Psoas muscle (tissue), 8 donors: ENCODE data around the gene PROS1. TPM values are rescaled to one million over a fixed set of nuclear protein-coding genes. Genes with fewer than 3 reads are reported as not detected.
"Not testable (repeated sequence)": the region's sequence is repeated elsewhere in the genome, so short reads cannot be mapped to it uniquely, and the experiment has no call there.

Source experiments
- ATAC-seq, 4 donors: fragments of 200-7000 bp; cut with Tn5 transposase; one replicate each; pipeline ENCODE4 v1.9.1; 2020; ENCODE audit warnings: moderate library complexity in 3 of 4, mild to moderate bottlenecking in 2 of 4
- DNase-seq, 2 donors: peaks; one replicate each; pipeline ENCODE4 v3.0.0-alpha.2; 2020
- H3K27ac ChIP-seq: fragments of 200-600 bp; one replicate; pipeline ENCODE4 v1.8.0; 2022
- H3K27me3 ChIP-seq, 3 donors: fragments of 200-600 bp in 1 of 3; one replicate each; pipeline versions ENCODE4 v1.6.1 to v1.8.0; 2013 to 2022; ENCODE audit warnings: low read length in 2 of 3, mild to moderate bottlenecking in 2 of 3, moderate library complexity in 1 of 3; ENCODE audit not compliant: insufficient read depth in 3 of 3
- H3K36me3 ChIP-seq, 2 donors: fragments of 200-600 bp in 1 of 2; one replicate each; pipeline versions ENCODE4 v1.6.1 to v1.8.0; 2013 to 2022; ENCODE audit warnings: low read depth in 1 of 2, mild to moderate bottlenecking in 1 of 2, moderate library complexity in 1 of 2; ENCODE audit not compliant: insufficient read depth in 1 of 2
- H3K4me1 ChIP-seq: fragments of 200-600 bp; one replicate; pipeline ENCODE4 v1.8.0; 2022
- H3K4me3 ChIP-seq: fragments of 200-600 bp; one replicate; pipeline ENCODE4 v1.8.0; 2022; ENCODE audit warnings: mild to moderate bottlenecking
- H3K9me3 ChIP-seq: fragments of 200-600 bp; one replicate; pipeline ENCODE4 v1.8.0; 2022
- WGBS, 3 donors: extraction: QIAGEN DNeasy Blood & Tissue Kit; methylation state at CpG; one replicate each; pipeline versions ENCODE4 v1.1.6 to v1.1.7; 2013; 5-methylcytosine and 5-hydroxymethylcytosine counted together
- intact Hi-C, 2 donors: fragments of 100-400 bp; cut with DNase I; formaldehyde crosslinking; loops; one replicate each; pipeline versions ENCODE4 v1.11.0 to v1.14.2; 2022
- polyA plus RNA-seq, 3 donors: library from polyadenylated mRNA; stranded (reverse); fragments of 200-250 nt; gene quantifications; one replicate each; pipeline ENCODE4 v1.2.3, GENCODE V29; 2013
- total RNA-seq, 4 donors: library from RNA; stranded (reverse); fragmentation: NEBNext Ultra II Directional in 2 of 4; extraction: Animal tissue kit (Norgen Biotek cat#: 25700) in 2 of 4; gene quantifications; one replicate each; pipeline versions ENCODE4 v1.2.1 to v1.2.4, GENCODE V29; 2021 to 2023
- TF ChIP-seq, protein P1 (sequence below): fragments of 200-600 bp; IDR thresholded peaks from one replicate; pipeline ENCODE4 v1.8.0; 2022; ENCODE audit warnings: antibody characterized with exemption
- donor health status: healthy with polysubstance abuse.
- donor health status: DM: no; HTN: no; CAD: no; lungs with moderate emphysema.
- donor health status: Bipolar disorder and iron deficiency.
- donor health status: healthy.
- donor health status: DM: yes; HTN: yes; CAD: no.
- donor health status: DM: no; HTN: no; CAD: no.
- donor health status: DM: no; HTN: no; CAD: no.
- donor health status: DM: yes; HTN: yes; CAD: no.

PROS1 gene
- total and polyA plus RNA-seq, 7 donors: 3.8 to 9.4 (median 6.0) TPM

DNA sequence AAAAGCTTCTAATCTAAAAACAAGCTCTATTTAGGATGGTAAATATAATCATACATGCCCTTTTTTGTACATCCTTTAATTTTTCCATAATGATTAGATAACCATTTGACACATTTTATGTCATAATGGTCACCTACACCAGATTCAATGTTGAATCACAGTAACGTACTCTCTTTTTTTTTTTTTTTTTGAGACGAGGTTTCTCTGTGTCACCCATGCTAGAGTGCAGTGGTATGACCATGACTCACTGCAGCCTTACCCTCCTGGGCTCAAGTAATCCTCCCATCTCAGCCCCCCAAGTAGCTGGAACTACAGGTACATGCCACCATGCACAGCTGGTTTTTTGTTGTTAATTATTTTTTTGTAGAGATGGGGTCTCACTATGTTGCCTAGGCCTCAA lies 49.2 kb downstream of the PROS1 start:
- Histone ChIP-seq H3K27ac (no peak overlapping the region), H3K4me3 (no peak overlapping the region), H3K9me3 (no peaks in the 10 kb centered on the region), H3K27me3 (no peaks in the 10 kb centered on the region), H3K4me1 (no peaks in the 10 kb centered on the region), H3K36me3 (no peaks in the 10 kb centered on the region)
- ATAC-seq: no peak
- intact Hi-C loops: no loop called here
- DNase-seq: no peak
- TF ChIP-seq, protein P1, sequence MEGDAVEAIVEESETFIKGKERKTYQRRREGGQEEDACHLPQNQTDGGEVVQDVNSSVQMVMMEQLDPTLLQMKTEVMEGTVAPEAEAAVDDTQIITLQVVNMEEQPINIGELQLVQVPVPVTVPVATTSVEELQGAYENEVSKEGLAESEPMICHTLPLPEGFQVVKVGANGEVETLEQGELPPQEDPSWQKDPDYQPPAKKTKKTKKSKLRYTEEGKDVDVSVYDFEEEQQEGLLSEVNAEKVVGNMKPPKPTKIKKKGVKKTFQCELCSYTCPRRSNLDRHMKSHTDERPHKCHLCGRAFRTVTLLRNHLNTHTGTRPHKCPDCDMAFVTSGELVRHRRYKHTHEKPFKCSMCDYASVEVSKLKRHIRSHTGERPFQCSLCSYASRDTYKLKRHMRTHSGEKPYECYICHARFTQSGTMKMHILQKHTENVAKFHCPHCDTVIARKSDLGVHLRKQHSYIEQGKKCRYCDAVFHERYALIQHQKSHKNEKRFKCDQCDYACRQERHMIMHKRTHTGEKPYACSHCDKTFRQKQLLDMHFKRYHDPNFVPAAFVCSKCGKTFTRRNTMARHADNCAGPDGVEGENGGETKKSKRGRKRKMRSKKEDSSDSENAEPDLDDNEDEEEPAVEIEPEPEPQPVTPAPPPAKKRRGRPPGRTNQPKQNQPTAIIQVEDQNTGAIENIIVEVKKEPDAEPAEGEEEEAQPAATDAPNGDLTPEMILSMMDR: no peak
- WGBS, 3 donors: 84 to 92% (median 85%) methylated on average over 2 of the region's 2 CpGs

DNA sequence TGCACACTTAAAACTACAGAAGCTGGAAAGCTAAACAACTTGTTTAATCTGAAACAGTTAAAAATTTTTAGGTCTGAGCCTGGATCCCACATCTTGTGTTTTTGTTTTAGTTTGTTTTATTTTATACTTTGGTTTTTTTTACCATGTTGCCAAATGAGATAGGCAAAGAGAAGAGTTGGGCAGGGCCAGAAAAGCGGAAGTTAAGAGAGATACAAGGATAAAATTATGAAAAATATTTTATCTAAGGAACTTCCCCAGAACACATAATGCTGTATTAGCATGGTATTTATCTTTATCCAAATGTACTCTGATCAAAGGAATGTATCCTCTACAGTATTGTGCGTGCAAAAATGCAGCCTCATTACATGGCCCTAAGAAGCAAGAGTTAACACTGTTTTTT lies 50.7 kb downstream of the PROS1 start:
- Histone ChIP-seq H3K36me3 (no peaks in the 10 kb centered on the region), H3K27me3 (no peaks in the 10 kb centered on the region), H3K4me3 (no peak overlapping the region), H3K4me1 (no peaks in the 10 kb centered on the region), H3K9me3 (no peaks in the 10 kb centered on the region), H3K27ac (no peak overlapping the region)
- intact Hi-C loops: no loop called here
- ATAC-seq (no peak), DNase-seq (no peak)
- WGBS, 3 donors: 89 to 98% (median 96%) methylated on average over 2 of the region's 2 CpGs
- TF ChIP-seq, protein P1: no peak

DNA sequence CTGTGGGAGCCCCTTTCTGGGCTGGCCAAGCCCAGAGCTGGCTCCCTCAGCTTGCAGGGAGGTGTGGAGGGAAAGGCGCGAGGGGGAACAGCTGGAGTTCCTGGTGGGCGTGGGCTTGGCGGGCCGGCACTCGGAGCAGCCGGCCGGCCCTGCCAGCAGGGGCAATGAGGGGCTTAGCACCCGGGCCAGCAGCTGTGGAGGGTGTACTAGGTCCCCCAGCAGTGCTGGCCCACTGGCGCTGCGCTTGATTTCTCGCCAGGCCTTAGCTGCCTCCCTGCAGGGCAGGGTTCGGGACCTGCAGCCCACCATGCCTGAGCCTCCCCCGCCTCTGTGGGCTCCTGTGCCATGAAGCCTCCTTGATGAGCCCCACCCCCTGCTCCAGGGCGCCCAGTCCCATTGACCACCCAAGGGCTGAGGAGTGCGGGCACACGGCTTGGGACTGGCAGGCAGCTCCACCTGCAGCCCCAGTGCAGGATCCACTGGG lies 56.1 kb downstream of the PROS1 start:
- DNase-seq, H3K27me3 ChIP-seq, intact Hi-C loops, H3K4me3 ChIP-seq, H3K27ac ChIP-seq, H3K9me3 ChIP-seq, H3K4me1 ChIP-seq, H3K36me3 ChIP-seq, ATAC-seq: not testable (repeated sequence)
- 92 to 96% (median 93%) methylated on average over 16 to 17 of the region's 17 CpGs for WGBS, 3 donors

DNA sequence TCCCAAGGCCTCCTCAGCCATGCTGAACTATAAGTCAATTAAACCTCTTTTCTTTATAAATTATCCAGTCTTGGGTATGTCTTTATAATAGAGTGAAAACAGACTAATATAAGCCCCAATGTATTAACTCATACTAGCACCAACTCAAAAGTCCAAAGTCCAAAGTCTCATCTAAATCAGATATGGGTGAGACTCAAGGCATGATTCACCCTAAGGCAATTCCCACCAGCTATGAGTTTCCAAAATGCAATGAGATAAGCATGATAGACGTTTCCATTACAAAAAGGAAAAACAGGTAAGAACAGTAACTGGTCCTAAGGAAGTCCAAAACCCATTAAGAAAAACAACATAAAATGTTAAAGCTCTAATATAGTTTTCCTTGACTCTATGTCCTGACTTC lies 60.1 kb downstream of the PROS1 start:
- H3K4me1 ChIP-seq, ATAC-seq, DNase-seq, H3K4me3 ChIP-seq, H3K9me3 ChIP-seq, H3K36me3 ChIP-seq, H3K27me3 ChIP-seq, intact Hi-C loops, H3K27ac ChIP-seq: not testable (repeated sequence)
- 32 to 67% (median 63%) methylated on average over 1 of the region's 1 CpG for WGBS, 3 donors

DNA sequence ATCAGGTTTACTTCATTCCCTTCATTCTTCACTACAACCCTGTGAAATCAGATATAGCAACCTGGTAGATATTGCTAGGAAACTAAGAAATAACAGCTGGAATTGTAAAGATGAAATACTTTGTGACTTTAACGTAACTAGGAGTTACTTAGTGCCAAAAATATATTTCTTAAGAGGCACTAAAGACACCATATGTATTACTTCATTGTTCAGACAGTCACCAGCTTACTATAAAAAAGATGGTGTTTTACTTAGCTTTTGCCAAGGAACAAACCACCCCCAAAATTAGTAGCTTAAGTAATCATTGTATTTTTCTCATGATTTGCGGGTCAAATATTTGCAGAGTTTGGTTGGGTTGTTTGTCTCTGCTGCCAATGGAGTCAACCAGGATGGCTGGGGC lies 62.5 kb downstream of the PROS1 start:
- H3K4me3 ChIP-seq: no peak overlapping the region
- H3K27ac ChIP-seq: no peak overlapping the region
- H3K9me3 ChIP-seq: no peaks in the 10 kb centered on the region
- DNase-seq: no peak
- no peak for ATAC-seq
- no peaks in the 10 kb centered on the region for H3K4me1 ChIP-seq
- H3K36me3 ChIP-seq: no peaks in the 10 kb centered on the region
- H3K27me3 ChIP-seq: no peaks in the 10 kb centered on the region
- intact Hi-C loops: no loop called here
- WGBS, 3 donors: 80 to 87% (median 81%) methylated on average over 2 of the region's 2 CpGs
- TF ChIP-seq, protein P1: no peak

DNA sequence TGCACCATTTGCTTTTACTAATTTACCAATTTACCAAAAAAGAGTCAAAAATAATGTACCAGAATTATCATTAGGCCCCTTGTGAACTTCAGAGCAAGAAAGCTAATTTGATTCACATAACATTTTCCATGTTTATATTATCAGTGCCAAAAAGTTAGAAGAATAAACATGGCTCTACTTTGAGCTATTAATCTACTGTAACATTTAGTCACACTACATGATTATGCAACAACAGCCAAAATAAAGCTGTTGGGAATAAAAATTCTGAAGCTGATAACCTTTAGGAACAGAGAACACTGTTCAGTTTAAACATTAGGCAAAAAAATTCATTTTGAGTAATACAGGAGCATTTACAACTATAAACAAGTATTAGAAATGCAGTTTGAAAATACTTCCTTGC lies 63.6 kb downstream of the PROS1 start:
- intact Hi-C loops: no loop called here
- TF ChIP-seq, protein P1: no peak
- DNase-seq: no peak
- H3K36me3 ChIP-seq: no peaks in the 10 kb centered on the region
- H3K27ac ChIP-seq: no peak overlapping the region
- no peaks in the 10 kb centered on the region for H3K4me1 ChIP-seq
- no peak for ATAC-seq
- H3K9me3 ChIP-seq: no peaks in the 10 kb centered on the region
- no peak overlapping the region for H3K4me3 ChIP-seq
- no peaks in the 10 kb centered on the region for H3K27me3 ChIP-seq
